ENCODE data around the gene ZCCHC9. TPM values are rescaled to one million over a fixed set of nuclear protein-coding genes. Genes with fewer than 3 reads are reported as not detected.

The ZCCHC9 gene
- total and polyA plus RNA-seq, 2 donors from 2014 or later: 20.1 to 23.0 TPM

DNA sequence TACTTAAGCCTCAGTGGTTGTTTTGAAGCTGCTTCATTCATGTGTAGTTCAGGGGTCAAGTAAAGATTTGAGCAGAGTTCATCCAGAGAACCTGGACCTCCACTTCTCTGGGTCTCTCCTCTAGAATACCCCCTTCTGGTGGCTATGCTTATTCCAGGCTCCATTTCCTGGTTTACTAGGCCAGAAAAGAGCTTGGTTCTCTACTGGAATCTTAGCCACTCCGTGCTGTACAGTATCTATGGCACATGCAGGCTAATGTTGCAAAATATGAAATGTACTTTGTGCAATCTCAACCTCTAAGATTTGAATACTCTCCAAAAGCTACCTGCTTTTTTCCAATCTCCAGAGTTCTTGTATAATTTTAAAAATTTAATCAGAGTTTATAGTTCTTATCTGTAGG is 17.4 kb upstream of the ZCCHC9 start:
- FAIRE-seq: no peak
- intact Hi-C loops (cut with DNase I): no loop called here

DNA sequence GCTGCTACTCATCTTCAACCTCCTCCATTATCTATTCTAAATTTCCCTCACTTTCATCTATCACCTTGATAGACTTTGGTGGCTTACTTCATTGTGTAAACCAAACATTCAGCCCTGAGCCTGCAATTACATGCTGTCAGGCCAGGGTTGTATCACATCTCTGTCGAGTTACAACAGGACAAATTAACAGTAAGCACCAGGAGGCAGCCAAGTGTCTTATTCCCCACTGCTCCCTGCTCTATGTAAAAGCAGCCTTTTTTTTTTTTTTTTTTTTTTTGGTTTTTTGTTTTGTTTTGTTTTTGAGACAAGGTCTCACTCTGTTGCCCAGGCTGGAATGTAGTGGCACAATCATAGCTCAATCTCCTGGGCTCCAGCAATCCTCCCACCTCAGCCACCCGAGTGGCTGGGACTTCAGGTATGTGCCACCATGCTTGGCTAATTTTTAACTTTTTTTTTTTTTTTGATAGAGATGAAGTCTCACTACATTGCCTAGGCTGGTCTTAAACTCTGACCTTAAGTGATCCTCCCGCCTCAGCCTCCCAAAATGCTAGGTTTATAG is 15.2 kb upstream of the ZCCHC9 start:
- H3K27me3 ChIP-seq (ENCODE audit: control insufficient read depth, insufficient read depth, low read length): no peaks in the 10 kb centered on the region
- TF ChIP-seq, protein P1, sequence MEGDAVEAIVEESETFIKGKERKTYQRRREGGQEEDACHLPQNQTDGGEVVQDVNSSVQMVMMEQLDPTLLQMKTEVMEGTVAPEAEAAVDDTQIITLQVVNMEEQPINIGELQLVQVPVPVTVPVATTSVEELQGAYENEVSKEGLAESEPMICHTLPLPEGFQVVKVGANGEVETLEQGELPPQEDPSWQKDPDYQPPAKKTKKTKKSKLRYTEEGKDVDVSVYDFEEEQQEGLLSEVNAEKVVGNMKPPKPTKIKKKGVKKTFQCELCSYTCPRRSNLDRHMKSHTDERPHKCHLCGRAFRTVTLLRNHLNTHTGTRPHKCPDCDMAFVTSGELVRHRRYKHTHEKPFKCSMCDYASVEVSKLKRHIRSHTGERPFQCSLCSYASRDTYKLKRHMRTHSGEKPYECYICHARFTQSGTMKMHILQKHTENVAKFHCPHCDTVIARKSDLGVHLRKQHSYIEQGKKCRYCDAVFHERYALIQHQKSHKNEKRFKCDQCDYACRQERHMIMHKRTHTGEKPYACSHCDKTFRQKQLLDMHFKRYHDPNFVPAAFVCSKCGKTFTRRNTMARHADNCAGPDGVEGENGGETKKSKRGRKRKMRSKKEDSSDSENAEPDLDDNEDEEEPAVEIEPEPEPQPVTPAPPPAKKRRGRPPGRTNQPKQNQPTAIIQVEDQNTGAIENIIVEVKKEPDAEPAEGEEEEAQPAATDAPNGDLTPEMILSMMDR (IDR thresholded peaks at IDR 0.05; ENCODE audit: borderline replicate concordance, extremely low read depth, insufficient read depth): no peak
- H3K4me3 ChIP-seq (ENCODE audit: low read length in 3 of 3): no peak overlapping the region
- intact Hi-C loops (cut with DNase I): no loop called here
- H3K36me3 ChIP-seq (ENCODE audit: control insufficient read depth in 2 of 3, insufficient read depth in 3 of 3, low read length in 3 of 3): no peaks in the 10 kb centered on the region
- peaks cover 0 to 1% (median 0%) of the 10 kb centered on the region in 3 donors for H3K9me3 ChIP-seq (ENCODE audit: control insufficient read depth in 2 of 3, insufficient read depth in 1 of 3, low read length in 3 of 3)
- DNase-seq (peak in 1 of 5 donors; percentile 28), FAIRE-seq (no peak)
- no peak overlapping the region for H3K9ac ChIP-seq (ENCODE audit: low read length in 3 of 3)
- no peaks in the 10 kb centered on the region for H3K4me1 ChIP-seq (ENCODE audit: control insufficient read depth in 2 of 3, insufficient read depth in 2 of 3, low read depth in 1 of 3, low read length in 3 of 3)
- no peak overlapping the region for H3K27ac ChIP-seq (ENCODE audit: low read depth in 2 of 2, low read length in 2 of 2)

More for the DNA sequence above, 17.4 kb upstream of the ZCCHC9 start:
- no peak for DNase-seq
- Histone ChIP-seq H3K4me3 (ENCODE audit: low read length in 3 of 3) (no peak overlapping the region), H3K36me3 (ENCODE audit: control insufficient read depth in 2 of 3, insufficient read depth in 3 of 3, low read length in 3 of 3) (no peaks in the 10 kb centered on the region), H3K27me3 (ENCODE audit: control insufficient read depth, insufficient read depth, low read length) (no peaks in the 10 kb centered on the region), H3K9ac (ENCODE audit: low read length in 3 of 3) (no peak overlapping the region), H3K27ac (ENCODE audit: low read depth in 2 of 2, low read length in 2 of 2) (no peak overlapping the region), H3K4me1 (ENCODE audit: control insufficient read depth in 2 of 3, insufficient read depth in 2 of 3, low read depth in 1 of 3, low read length in 3 of 3) (no peaks in the 10 kb centered on the region), H3K9me3 (ENCODE audit: control insufficient read depth in 2 of 3, insufficient read depth in 1 of 3, low read length in 3 of 3) (no peaks in the 10 kb centered on the region)
- TF ChIP-seq, protein P1 (IDR thresholded peaks at IDR 0.05; ENCODE audit: borderline replicate concordance, extremely low read depth, insufficient read depth): no peak

DNA sequence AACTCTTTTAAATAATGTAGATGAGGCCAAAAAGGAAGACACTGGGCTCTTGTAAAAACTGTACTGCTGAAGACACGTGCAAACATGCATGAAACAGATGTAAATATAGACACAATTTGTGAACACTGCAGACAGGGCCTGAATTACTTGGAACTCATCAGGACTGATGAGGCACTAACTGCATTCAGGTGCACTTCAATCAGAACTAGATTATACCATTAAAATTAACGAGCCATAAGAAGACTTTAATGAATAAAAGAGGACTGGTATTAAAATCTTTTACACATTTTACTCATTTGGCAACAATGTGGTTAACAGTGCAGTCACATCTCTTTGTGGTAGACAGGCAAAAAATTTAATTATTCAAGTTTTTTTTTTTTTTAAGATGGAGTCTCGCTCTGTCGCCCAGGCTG is 13.4 kb upstream of the ZCCHC9 start:
- no peaks in the 10 kb centered on the region for H3K4me1 ChIP-seq (ENCODE audit: control insufficient read depth in 2 of 3, insufficient read depth in 2 of 3, low read depth in 1 of 3, low read length in 3 of 3)
- no peaks in the 10 kb centered on the region for H3K36me3 ChIP-seq (ENCODE audit: control insufficient read depth in 2 of 3, insufficient read depth in 3 of 3, low read length in 3 of 3)
- H3K4me3 ChIP-seq (ENCODE audit: low read length in 3 of 3): no peak overlapping the region
- TF ChIP-seq, protein P1 (IDR thresholded peaks at IDR 0.05; ENCODE audit: borderline replicate concordance, extremely low read depth, insufficient read depth): no peak
- H3K27ac ChIP-seq (ENCODE audit: low read depth in 2 of 2, low read length in 2 of 2): no peak overlapping the region
- FAIRE-seq (no peak), DNase-seq (no peak)
- H3K9ac ChIP-seq (ENCODE audit: low read length in 3 of 3): no peak overlapping the region
- H3K27me3 ChIP-seq (ENCODE audit: control insufficient read depth, insufficient read depth, low read length): no peaks in the 10 kb centered on the region
- peaks cover 0 to 15% (median 0%) of the 10 kb centered on the region in 3 donors for H3K9me3 ChIP-seq (ENCODE audit: control insufficient read depth in 2 of 3, insufficient read depth in 1 of 3, low read length in 3 of 3)
- intact Hi-C loops (cut with DNase I): no loop called here

DNA sequence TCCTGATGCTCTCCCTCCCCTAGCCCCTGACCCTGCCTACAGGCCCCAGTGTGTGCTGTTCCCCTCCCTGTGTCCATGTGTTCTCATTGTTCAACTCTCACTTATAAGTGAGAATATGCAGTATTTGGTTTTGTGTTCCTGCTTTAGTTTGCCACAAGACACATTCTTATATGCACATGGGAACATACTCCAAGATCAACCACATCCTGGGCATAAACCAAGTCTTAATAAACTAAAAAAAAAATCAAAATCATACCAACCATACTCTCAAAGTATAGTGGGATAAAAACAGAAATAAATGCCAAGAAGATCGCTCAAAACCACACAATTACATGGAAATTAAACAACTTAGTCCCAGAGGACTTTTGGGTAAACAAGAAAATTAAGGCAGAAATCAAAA is 11.2 kb upstream of the ZCCHC9 start:
- peaks cover 0 to 20% (median 3%) of the 10 kb centered on the region in 3 donors for H3K9me3 ChIP-seq (ENCODE audit: control insufficient read depth in 2 of 3, insufficient read depth in 1 of 3, low read length in 3 of 3)
- no peak overlapping the region for H3K4me3 ChIP-seq (ENCODE audit: low read length in 3 of 3)
- H3K9ac ChIP-seq (ENCODE audit: low read length in 3 of 3): no peak overlapping the region
- H3K27me3 ChIP-seq (ENCODE audit: control insufficient read depth, insufficient read depth, low read length): no peaks in the 10 kb centered on the region
- TF ChIP-seq, protein P1 (IDR thresholded peaks at IDR 0.05; ENCODE audit: borderline replicate concordance, extremely low read depth, insufficient read depth): no peak
- DNase-seq (no peak), FAIRE-seq (no peak)
- intact Hi-C loops (cut with DNase I): no loop called here
- H3K36me3 ChIP-seq (ENCODE audit: control insufficient read depth in 2 of 3, insufficient read depth in 3 of 3, low read length in 3 of 3): peaks cover 0 to 3% (median 0%) of the 10 kb centered on the region in 3 donors
- no peak overlapping the region for H3K27ac ChIP-seq (ENCODE audit: low read depth in 2 of 2, low read length in 2 of 2)
- H3K4me1 ChIP-seq (ENCODE audit: control insufficient read depth in 2 of 3, insufficient read depth in 2 of 3, low read depth in 1 of 3, low read length in 3 of 3): no peaks in the 10 kb centered on the region
